ENCODE results near the gene FCN3. TPM values are rescaled to one million over a fixed set of nuclear protein-coding genes. Genes with fewer than 3 reads are reported as not detected.

Gene FCN3
- total RNA-seq, 1 experiment from 2014 or later, result not detected

GRCh38 chr1:27349784-27350662, 24.6 kb downstream of the FCN3 start:
- DNase-seq (ENCODE audit: unreplicated experiment), result no peak
- ChIA-PET POLR2A (interaction anchor here (0.6 to 5.9 kb wide), 3 partner anchors 8 to 364 kb away, joined by 3 to 33 read pairs (median 27); partner anchors contain the start of genes MAP3K6 and SYTL1), CTCF (no interaction called here)
- H3K4me1 Mint-ChIP-seq (ENCODE audit: insufficient read depth, unreplicated experiment), result peaks cover 19% of the 10 kb centered on the region
- no peak overlapping the region for H3K4me3 Mint-ChIP-seq (ENCODE audit: unreplicated experiment)
- TF ChIP-seq CTCF (IDR thresholded peaks at IDR 0.05; ENCODE audit: unreplicated experiment), result no peak
- intact Hi-C loops (cut with micrococcal nuclease), result no loop called here
- peaks cover 83% of the 10 kb centered on the region for H3K36me3 Mint-ChIP-seq (ENCODE audit: insufficient read depth, unreplicated experiment)
- no peaks in the 10 kb centered on the region for H3K9me3 Mint-ChIP-seq (ENCODE audit: unreplicated experiment)
- H3K27ac Mint-ChIP-seq (ENCODE audit: low read depth, unreplicated experiment), result no peak overlapping the region
- H3K27me3 Mint-ChIP-seq (ENCODE audit: insufficient read depth, unreplicated experiment), result no peaks in the 10 kb centered on the region
- BruUV-seq (replicated peaks), result no TSS peak

DNA sequence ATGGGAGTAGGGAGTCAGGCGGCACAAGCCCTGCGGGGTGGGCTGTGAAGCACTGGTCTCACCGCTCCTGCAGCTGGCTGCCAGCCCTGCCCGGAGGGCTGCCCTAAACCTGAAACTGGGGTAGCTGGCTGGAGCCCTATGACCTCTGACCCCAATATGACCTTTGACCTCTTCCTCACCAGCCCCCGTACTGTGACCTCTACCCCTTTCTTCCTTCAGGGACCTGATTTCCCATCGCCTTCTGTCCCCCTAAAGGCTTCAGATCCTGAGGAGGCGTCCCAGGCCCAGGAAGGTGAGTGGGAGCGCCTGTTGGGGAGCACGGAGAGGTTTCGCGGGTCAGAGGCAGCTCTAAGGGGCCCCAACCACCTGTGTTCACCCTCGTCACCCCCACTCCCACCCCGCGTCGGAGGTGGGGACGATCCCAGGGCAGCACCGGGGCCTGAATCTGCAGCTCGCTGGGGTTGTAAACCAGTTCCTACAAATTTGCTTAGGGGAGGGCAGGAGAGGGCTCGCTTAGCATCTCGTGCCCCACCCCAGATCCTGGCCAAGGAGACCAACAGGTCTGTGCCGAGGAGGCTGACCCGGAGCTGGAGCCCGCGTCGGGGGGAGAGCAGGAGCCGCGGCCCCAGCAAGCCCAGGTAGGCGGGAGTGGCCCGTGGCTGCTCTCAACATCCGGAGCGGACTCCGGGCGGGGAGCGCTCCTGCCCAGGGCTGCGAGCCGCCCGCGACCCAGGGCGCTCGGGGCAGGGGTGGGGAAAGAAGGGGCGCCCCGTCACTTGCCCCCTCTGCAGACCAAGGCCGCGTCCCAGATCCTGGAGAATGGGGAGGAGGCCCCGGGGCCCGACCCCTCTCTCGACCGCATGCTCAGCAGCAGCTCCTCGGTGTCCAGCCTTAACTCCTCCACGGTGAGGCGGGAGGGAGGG, 25.5 kb downstream of the FCN3 start:
- Mint-ChIP-seq H3K27ac (ENCODE audit: low read depth, unreplicated experiment) (no peak overlapping the region), H3K27me3 (ENCODE audit: insufficient read depth, unreplicated experiment) (no peaks in the 10 kb centered on the region), H3K4me1 (ENCODE audit: insufficient read depth, unreplicated experiment) (peaks cover 19% of the 10 kb centered on the region), H3K36me3 (ENCODE audit: insufficient read depth, unreplicated experiment) (peaks cover 79% of the 10 kb centered on the region), H3K4me3 (ENCODE audit: unreplicated experiment) (no peak overlapping the region), H3K9me3 (ENCODE audit: unreplicated experiment) (no peaks in the 10 kb centered on the region)
- no peak for TF ChIP-seq CTCF (IDR thresholded peaks at IDR 0.05; ENCODE audit: unreplicated experiment)
- intact Hi-C loops (cut with micrococcal nuclease), result no loop called here
- BruUV-seq (replicated peaks), result no TSS peak
- DNase-seq (ENCODE audit: unreplicated experiment), result peak; percentile 69
- ChIA-PET POLR2A (interaction anchor here (0.6 to 5.9 kb wide), 3 partner anchors 7 to 363 kb away, joined by 3 to 33 read pairs (median 27); partner anchors contain the start of genes MAP3K6 and SYTL1), CTCF (interaction anchor here (0.7 to 1.4 kb wide), 2 partner anchors 8 to 252 kb away, joined by 3 to 4 read pairs; no protein-coding TSS in a partner anchor)

GRCh38 chr1:27346991-27347624, 27.5 kb downstream of the FCN3 start:
- Mint-ChIP-seq H3K27me3 (ENCODE audit: insufficient read depth, unreplicated experiment) (no peaks in the 10 kb centered on the region), H3K4me1 (ENCODE audit: insufficient read depth, unreplicated experiment) (peaks cover 37% of the 10 kb centered on the region), H3K27ac (ENCODE audit: low read depth, unreplicated experiment) (peak overlapping the region; percentile 32), H3K36me3 (ENCODE audit: insufficient read depth, unreplicated experiment) (peaks cover 80% of the 10 kb centered on the region), H3K4me3 (ENCODE audit: unreplicated experiment) (no peak overlapping the region), H3K9me3 (ENCODE audit: unreplicated experiment) (no peaks in the 10 kb centered on the region)
- CTCF ChIA-PET, result interaction anchor here (1.1 to 6.0 kb wide), 2 partner anchors 11 to 19 kb away, joined by 4 to 45 read pairs; partner anchors contain the start of gene MAP3K6
- intact Hi-C loops (cut with micrococcal nuclease), result no loop called here
- DNase-seq (ENCODE audit: unreplicated experiment), result peak; percentile 54
- no TSS peak for BruUV-seq (replicated peaks)
- POLR2A ChIA-PET, result interaction anchor here (0.6 to 1.0 kb wide), 4 partner anchors 9 to 47 kb away, joined by 3 to 5 read pairs (median 3); no protein-coding TSS in a partner anchor
- TF ChIP-seq CTCF (IDR thresholded peaks at IDR 0.05; ENCODE audit: unreplicated experiment), result no peak
